ENCODE results near the gene TNK1.

The TNK1 gene

GRCh38 chr17:7393613-7394451 is 12.9 kb downstream of the TNK1 start:
- H3K4me3 ChIP-seq (ENCODE audit: low read depth in 1 of 2, low read length in 2 of 2) = peak overlapping the region; percentile 85 to 87
- H3K27ac ChIP-seq (ENCODE audit: low read length) = peak overlapping the region; percentile 56
- no peaks in the 10 kb centered on the region for H3K9me3 ChIP-seq (ENCODE audit: control insufficient read depth in 1 of 2, low read length in 2 of 2)
- no peaks in the 10 kb centered on the region for H3K27me3 ChIP-seq (ENCODE audit: low read depth, low read length)
- H3K4me1 ChIP-seq (ENCODE audit: control insufficient read depth in 1 of 2, insufficient read depth in 2 of 2, low read length in 2 of 2) = peaks cover 0 to 11% of the 10 kb centered on the region in 2 donors
- peaks cover 0 to 19% of the 10 kb centered on the region in 2 donors for H3K36me3 ChIP-seq (ENCODE audit: control insufficient read depth in 1 of 2, insufficient read depth in 2 of 2, low read length in 2 of 2)

GRCh38 chr17:7394452-7395191 is 13.7 kb downstream of the TNK1 start, which contains the start of gene PLSCR3:
Gene PLSCR3, minus strand, starts transcription at chr17:7394525. Its CDS starts 415 bp downstream, at chr17:7394110.
- Histone ChIP-seq H3K4me1 (ENCODE audit: control insufficient read depth in 1 of 2, insufficient read depth in 2 of 2, low read length in 2 of 2) (peaks cover 0 to 11% of the 10 kb centered on the region in 2 donors), H3K36me3 (ENCODE audit: control insufficient read depth in 1 of 2, insufficient read depth in 2 of 2, low read length in 2 of 2) (peaks cover 0 to 11% of the 10 kb centered on the region in 2 donors), H3K9me3 (ENCODE audit: control insufficient read depth in 1 of 2, low read length in 2 of 2) (no peaks in the 10 kb centered on the region), H3K4me3 (ENCODE audit: low read depth in 1 of 2, low read length in 2 of 2) (peak within 1 kb of the TSS; percentile 85 to 87), H3K27ac (ENCODE audit: low read length) (peak within 1 kb of the TSS; percentile 83), H3K27me3 (ENCODE audit: low read depth, low read length) (no peaks in the 10 kb centered on the region)

- Histone ChIP-seq H3K27me3 (ENCODE audit: low read depth, low read length) (no peaks in the 10 kb centered on the region), H3K4me3 (ENCODE audit: low read depth in 1 of 2, low read length in 2 of 2) (no peak overlapping the region), H3K36me3 (ENCODE audit: control insufficient read depth in 1 of 2, insufficient read depth in 2 of 2, low read length in 2 of 2) (no peaks in the 10 kb centered on the region), H3K9me3 (ENCODE audit: control insufficient read depth in 1 of 2, low read length in 2 of 2) (no peaks in the 10 kb centered on the region), H3K4me1 (ENCODE audit: control insufficient read depth in 1 of 2, insufficient read depth in 2 of 2, low read length in 2 of 2) (peaks cover 0 to 11% of the 10 kb centered on the region in 2 donors), H3K27ac (ENCODE audit: low read length) (no peak overlapping the region)
Observed at GRCh38 chr17:7396147-7396546, 15.3 kb downstream of the TNK1 start.

DNA sequence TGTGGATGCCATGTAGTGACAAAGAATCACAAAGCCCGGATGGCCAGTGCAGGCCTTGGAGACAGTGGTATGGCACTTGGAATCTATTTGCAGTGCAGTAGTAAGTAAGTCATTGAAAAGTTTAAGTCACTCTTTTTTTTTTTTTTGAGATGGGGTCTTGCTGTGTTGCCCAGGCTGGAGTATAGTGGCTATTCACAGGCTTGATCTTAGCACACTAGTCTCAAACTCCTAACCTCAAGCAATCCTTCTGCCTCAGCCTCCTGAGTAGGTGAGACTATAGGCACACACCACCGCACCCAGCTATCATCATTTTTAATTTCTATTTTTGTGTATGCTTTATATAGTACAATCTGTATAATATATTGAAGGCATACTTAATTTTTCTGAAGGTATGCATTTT is 17.7 kb downstream of the TNK1 start:
- no peak overlapping the region for H3K4me3 ChIP-seq (ENCODE audit: low read depth in 1 of 2, low read length in 2 of 2)
- H3K27me3 ChIP-seq (ENCODE audit: low read depth, low read length) = no peaks in the 10 kb centered on the region
- H3K36me3 ChIP-seq (ENCODE audit: control insufficient read depth in 1 of 2, insufficient read depth in 2 of 2, low read length in 2 of 2) = no peaks in the 10 kb centered on the region
- H3K4me1 ChIP-seq (ENCODE audit: control insufficient read depth in 1 of 2, insufficient read depth in 2 of 2, low read length in 2 of 2) = peaks cover 7 to 15% of the 10 kb centered on the region in 2 donors
- no peak overlapping the region for H3K27ac ChIP-seq (ENCODE audit: low read length)
- H3K9me3 ChIP-seq (ENCODE audit: control insufficient read depth in 1 of 2, low read length in 2 of 2) = no peaks in the 10 kb centered on the region

- H3K27me3 ChIP-seq (ENCODE audit: low read depth, low read length) = no peaks in the 10 kb centered on the region
- peak overlapping the region; percentile 63 to 70 for H3K4me3 ChIP-seq (ENCODE audit: low read depth in 1 of 2, low read length in 2 of 2)
- peaks cover 7 to 16% of the 10 kb centered on the region in 2 donors for H3K4me1 ChIP-seq (ENCODE audit: control insufficient read depth in 1 of 2, insufficient read depth in 2 of 2, low read length in 2 of 2)
- H3K36me3 ChIP-seq (ENCODE audit: control insufficient read depth in 1 of 2, insufficient read depth in 2 of 2, low read length in 2 of 2) = no peaks in the 10 kb centered on the region
- H3K27ac ChIP-seq (ENCODE audit: low read length) = peak overlapping the region; percentile 92
- H3K9me3 ChIP-seq (ENCODE audit: control insufficient read depth in 1 of 2, low read length in 2 of 2) = no peaks in the 10 kb centered on the region
Observed at GRCh38 chr17:7403043-7403726, 22.3 kb downstream of the TNK1 start.

DNA sequence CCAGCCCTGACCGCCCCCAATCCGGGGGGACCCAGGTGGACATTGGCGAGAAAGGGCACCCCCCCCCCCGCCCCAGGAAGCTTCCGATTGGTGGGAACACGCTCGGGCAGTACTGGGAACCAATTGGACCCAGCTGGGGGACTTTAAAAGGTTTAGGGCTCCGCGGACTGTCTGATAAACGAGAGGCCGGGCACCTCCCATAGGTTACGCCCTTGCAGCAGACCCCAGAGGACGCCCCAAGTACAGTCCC is 22.8 kb downstream of the TNK1 start:
- Histone ChIP-seq H3K27me3 (ENCODE audit: low read depth, low read length) (no peaks in the 10 kb centered on the region), H3K4me3 (ENCODE audit: low read depth in 1 of 2, low read length in 2 of 2) (peak overlapping the region; percentile 63 to 70), H3K9me3 (ENCODE audit: control insufficient read depth in 1 of 2, low read length in 2 of 2) (no peaks in the 10 kb centered on the region)

GRCh38 chr17:7403977-7404736 is 23.3 kb downstream of the TNK1 start, which contains the start of gene TMEM256:
Gene TMEM256, minus strand, starts transcription at chr17:7404097. Its CDS starts 13 bp downstream, at chr17:7404084.
- H3K4me1 ChIP-seq (ENCODE audit: control insufficient read depth in 1 of 2, insufficient read depth in 2 of 2, low read length in 2 of 2) = peaks cover 7 to 16% of the 10 kb centered on the region in 2 donors
- peaks cover 0 to 7% of the 10 kb centered on the region in 2 donors for H3K36me3 ChIP-seq (ENCODE audit: control insufficient read depth in 1 of 2, insufficient read depth in 2 of 2, low read length in 2 of 2)
- H3K4me3 ChIP-seq (ENCODE audit: low read depth in 1 of 2, low read length in 2 of 2) = peak within 1 kb of the TSS; percentile 63 to 70
- H3K9me3 ChIP-seq (ENCODE audit: control insufficient read depth in 1 of 2, low read length in 2 of 2) = no peaks in the 10 kb centered on the region
- peak within 1 kb of the TSS; percentile 92 for H3K27ac ChIP-seq (ENCODE audit: low read length)
- no peaks in the 10 kb centered on the region for H3K27me3 ChIP-seq (ENCODE audit: low read depth, low read length)

More for the DNA sequence above, 22.8 kb downstream of the TNK1 start:
- H3K36me3 ChIP-seq (ENCODE audit: control insufficient read depth in 1 of 2, insufficient read depth in 2 of 2, low read length in 2 of 2) = peaks cover 0 to 2% of the 10 kb centered on the region in 2 donors
- H3K4me1 ChIP-seq (ENCODE audit: control insufficient read depth in 1 of 2, insufficient read depth in 2 of 2, low read length in 2 of 2) = peaks cover 7 to 16% of the 10 kb centered on the region in 2 donors
- H3K27ac ChIP-seq (ENCODE audit: low read length) = peak overlapping the region; percentile 92

DNA sequence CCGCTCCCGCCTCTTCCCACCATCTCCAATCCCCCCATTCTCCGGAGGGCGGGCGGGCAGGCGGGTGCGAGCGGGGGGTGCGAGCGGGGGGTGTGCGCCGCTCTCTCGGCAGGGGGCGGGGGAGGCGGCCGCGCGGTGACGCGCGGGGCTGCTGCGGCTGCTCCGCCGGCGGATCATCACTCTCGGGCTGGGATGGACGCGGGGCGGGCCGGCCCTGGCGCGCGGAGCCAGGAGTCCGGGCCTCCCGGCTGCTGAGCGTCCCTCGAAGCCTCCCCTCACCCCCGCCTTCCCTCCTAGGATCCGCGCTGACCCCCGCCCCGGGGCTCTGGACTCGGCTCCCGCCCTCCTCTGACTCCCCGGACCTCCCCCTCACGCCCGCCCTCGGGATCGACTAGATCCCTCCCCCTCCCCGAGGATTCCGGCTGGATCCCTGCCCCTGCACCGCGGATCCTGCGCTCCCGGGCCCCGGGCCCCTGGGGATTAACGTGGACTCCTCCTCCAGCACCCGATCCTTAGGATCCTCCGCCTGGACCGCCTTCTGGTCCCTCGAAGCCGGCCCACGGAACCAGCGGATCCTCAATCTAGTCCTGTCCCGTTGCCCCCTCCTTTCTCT is 24.0 kb downstream of the TNK1 start:
- H3K4me3 ChIP-seq (ENCODE audit: low read depth in 1 of 2, low read length in 2 of 2) = peak overlapping the region; percentile 62 to 64

GRCh38 chr17:7405350-7406234 is 24.7 kb downstream of the TNK1 start:
- peak overlapping the region; percentile 62 to 64 for H3K4me3 ChIP-seq (ENCODE audit: low read depth in 1 of 2, low read length in 2 of 2)
- peaks cover 6 to 14% of the 10 kb centered on the region in 2 donors for H3K36me3 ChIP-seq (ENCODE audit: control insufficient read depth in 1 of 2, insufficient read depth in 2 of 2, low read length in 2 of 2)
- H3K9me3 ChIP-seq (ENCODE audit: control insufficient read depth in 1 of 2, low read length in 2 of 2) = no peaks in the 10 kb centered on the region
- peak overlapping the region; percentile 49 for H3K27ac ChIP-seq (ENCODE audit: low read length)
- H3K27me3 ChIP-seq (ENCODE audit: low read depth, low read length) = no peaks in the 10 kb centered on the region
- peaks cover 7 to 16% of the 10 kb centered on the region in 2 donors for H3K4me1 ChIP-seq (ENCODE audit: control insufficient read depth in 1 of 2, insufficient read depth in 2 of 2, low read length in 2 of 2)

More for the DNA sequence above, 24.0 kb downstream of the TNK1 start:
- Histone ChIP-seq H3K27me3 (ENCODE audit: low read depth, low read length) (no peaks in the 10 kb centered on the region), H3K4me1 (ENCODE audit: control insufficient read depth in 1 of 2, insufficient read depth in 2 of 2, low read length in 2 of 2) (peaks cover 7 to 16% of the 10 kb centered on the region in 2 donors), H3K36me3 (ENCODE audit: control insufficient read depth in 1 of 2, insufficient read depth in 2 of 2, low read length in 2 of 2) (peaks cover 6 to 11% of the 10 kb centered on the region in 2 donors), H3K27ac (ENCODE audit: low read length) (no peak overlapping the region), H3K9me3 (ENCODE audit: control insufficient read depth in 1 of 2, low read length in 2 of 2) (no peaks in the 10 kb centered on the region)

All from muscle layer of duodenum (tissue), 2 donors.